GM12891 (cell line): ENCODE data around the gene IFT81.
"Not testable (repeated sequence)": the region's sequence is repeated elsewhere in the genome, so short reads cannot be mapped to it uniquely, and the experiment has no call there.

Experiments used
- DNase-seq: peaks from one replicate; pipeline ENCODE4 v3.0.0; 2011; ENCODE audit warnings: low spot score; ENCODE audit not compliant: insufficient read length
- FAIRE-seq: peaks from 2 replicates; lab custom pipeline; 2011; peaks lifted over from hg19 to GRCh38; lab: Jason Lieb, UNC
- PAX5 ChIP-seq: IDR thresholded peaks from 2 replicates; pipeline ENCODE4 v1.6.1; 2011; ENCODE audit warnings: low read length, moderate library complexity, mild to moderate bottlenecking; ENCODE audit not compliant: insufficient read depth, severe bottlenecking
- POLR2A ChIP-seq: IDR thresholded peaks from 2 replicates; pipeline ENCODE4 v1.6.1; 2011; ENCODE audit warnings: low read depth, low read length, control low read depth
- POLR2AphosphoS5 ChIP-seq: IDR thresholded peaks from 2 replicates; pipeline ENCODE4 v1.6.1; 2011; ENCODE audit warnings: low read depth, low read length, control low read depth
- POU2F2 ChIP-seq: IDR thresholded peaks from 2 replicates; pipeline ENCODE4 v1.6.1; 2011; ENCODE audit warnings: low read depth, mild to moderate bottlenecking, control low read depth, low read length, moderate library complexity
- SPI1 ChIP-seq: IDR thresholded peaks from 2 replicates; pipeline ENCODE4 v1.6.1; 2011; ENCODE audit warnings: low read depth, low read length, control low read depth
- TAF1 ChIP-seq: IDR thresholded peaks from 2 replicates; pipeline ENCODE4 v1.6.1; 2011; ENCODE audit warnings: low read depth, low read length, control low read depth

The IFT81 gene

DNA sequence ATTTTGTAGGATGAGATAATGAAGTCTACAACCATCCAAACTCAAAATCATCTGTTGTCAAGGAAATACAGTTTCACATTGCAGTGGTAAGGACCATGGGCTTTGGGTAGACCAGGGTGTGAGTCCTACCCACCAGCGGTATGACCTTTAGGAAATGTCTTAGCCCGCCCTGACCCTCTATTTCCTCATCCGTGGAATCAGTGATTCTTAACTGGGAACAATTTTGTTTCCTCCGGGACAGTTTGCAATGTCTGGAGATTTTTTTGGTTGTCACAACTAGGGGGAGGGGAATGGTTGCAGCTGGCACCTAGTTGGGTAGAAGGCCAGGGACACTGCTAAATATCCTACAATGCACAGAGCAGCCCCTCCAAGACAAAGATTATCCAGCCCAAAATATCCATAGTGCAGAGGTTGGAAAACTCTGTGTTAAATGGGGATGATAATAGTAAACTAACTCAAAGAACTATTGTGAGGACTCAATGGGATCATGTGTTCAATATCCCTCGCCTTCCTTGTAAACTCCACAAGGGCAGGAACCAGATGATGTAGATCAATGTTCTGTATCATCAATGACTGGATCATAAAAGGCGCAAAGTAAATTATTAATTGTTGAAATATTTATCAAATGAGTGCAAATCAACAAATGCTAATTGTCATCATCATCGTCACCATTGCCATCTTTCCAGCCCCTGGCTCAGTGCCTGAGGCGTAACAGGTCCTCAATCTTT, 15.7 kb upstream of the IFT81 start:
- no peak for FAIRE-seq
- TF ChIP-seq PAX5 (no peak), POLR2AphosphoS5 (no peak), POU2F2 (no peak), POLR2A (no peak), SPI1 (no peak), TAF1 (no peak)
- DNase-seq = no peak

DNA sequence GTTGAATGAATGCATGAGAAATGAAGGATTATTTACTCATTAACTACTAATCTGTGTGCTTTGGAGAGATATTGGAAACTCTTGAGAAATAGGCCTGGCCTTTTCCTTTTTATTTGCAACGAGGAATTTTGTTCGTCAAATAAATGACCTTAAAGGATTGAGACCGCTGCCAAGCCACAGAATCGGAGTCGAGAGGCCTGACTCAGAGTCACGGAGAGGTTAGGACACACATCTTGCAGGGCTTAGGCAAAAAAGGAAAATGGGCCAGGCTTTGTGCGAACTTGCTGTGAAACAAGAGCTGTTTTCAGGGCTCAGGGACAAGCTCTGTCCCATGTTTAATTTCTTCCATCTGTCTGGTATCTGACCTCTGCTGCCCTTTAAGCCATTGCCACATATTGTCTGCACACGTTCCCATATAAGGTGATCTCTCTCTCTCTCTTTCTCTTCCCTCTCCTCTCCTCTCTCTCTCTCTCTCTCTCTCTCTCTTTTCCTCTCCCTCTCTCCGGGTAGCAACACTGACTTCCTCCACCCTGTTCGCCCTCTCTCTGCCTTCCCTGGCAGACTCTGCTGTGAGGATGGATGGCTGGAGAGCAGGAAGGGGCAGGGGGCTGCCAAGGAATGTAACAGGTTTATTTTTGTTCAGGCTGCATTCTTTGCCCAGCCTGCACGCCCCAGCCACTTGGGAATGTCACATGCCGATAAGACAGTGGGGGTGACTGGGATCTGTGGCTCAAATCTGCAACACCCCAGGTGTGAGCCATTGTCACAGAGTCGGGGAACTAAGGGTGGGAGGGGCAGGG, 14.9 kb upstream of the IFT81 start:
- no peak for FAIRE-seq
- DNase-seq = no peak
- TF ChIP-seq TAF1 (no peak), PAX5 (no peak), POLR2A (no peak), POU2F2 (no peak), POLR2AphosphoS5 (no peak), SPI1 (no peak)

DNA sequence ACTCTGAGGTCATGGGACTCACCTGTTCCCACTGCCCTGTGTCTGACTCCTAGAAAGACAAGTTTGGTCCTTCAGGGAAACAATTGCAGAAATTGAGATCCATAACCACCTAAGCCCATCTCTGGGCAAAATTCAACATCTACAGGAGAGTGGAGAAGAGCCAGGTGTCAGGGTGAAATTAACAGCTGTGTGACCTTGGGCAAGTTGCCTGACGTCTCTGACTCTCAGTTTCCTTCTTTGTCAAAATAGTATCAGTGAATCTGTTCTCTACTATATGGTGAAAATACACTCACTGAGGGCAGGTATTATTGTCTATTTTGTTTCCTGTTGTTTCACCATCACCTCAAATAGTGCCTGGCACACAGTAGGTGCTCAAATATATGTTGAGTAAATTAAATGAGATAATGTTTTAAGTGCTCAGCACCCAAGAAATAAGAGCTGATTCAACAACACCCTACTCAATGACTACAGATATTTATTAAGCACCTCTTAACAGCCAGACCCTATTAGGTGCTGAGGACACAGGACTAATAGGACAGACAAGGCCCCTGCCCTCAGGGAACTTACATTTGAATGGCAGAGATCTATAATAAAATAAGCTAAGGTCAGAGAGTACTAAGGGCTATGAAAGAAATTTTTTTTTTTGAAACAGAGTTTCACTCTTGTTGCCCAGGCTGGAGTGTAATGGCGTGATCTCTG, 14.2 kb upstream of the IFT81 start:
- TF ChIP-seq POLR2A = no peak
- TF ChIP-seq POLR2AphosphoS5 = no peak
- TF ChIP-seq PAX5 = no peak
- no peak for TF ChIP-seq TAF1
- TF ChIP-seq SPI1 = no peak
- TF ChIP-seq POU2F2 = no peak
- DNase-seq = no peak
- no peak for FAIRE-seq

DNA sequence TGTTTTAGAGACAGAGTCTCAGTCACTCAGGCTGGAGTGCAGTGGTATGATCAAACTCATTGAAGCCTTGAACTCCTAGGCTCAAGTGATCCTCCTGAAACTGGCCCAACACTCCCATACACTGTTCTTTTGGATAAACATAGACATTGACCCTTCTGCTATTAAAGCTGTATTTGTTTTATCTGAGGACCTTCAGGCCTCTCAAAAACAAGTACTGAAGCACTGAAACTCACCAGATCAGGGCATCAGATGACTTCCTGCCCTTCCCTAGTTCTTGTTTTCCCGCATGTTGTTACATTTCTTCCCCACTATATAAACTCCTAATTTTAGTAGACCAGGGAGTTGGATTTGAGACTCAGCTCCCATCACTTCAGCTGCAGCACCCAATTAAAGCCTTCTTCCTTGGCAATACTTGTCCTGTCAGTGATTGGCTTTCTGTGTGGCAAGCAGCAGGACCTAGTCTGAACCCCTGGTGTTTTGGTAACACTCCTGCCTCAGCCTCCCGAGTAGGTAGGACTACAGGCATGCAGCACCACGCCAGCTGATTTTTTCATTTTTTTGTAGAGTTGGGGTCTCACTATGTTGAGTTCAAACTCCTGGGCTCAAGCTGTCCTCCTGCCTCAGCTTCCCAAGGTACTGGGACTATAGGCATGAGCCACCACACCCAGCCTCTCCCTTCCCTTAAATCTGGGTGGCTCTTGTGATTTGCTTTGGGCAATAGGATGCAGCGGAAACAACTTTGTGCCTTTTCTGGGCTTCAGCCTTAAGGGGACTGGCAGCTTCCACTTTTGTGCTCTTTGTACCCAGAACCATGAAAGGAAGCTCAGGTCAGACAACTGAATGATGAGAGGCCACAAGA, 12.5 kb upstream of the IFT81 start:
- FAIRE-seq (no peak), DNase-seq (no peak)
- no peak for TF ChIP-seq SPI1
- no peak for TF ChIP-seq POLR2A
- TF ChIP-seq POLR2AphosphoS5 = no peak
- TF ChIP-seq TAF1 = no peak
- TF ChIP-seq PAX5 = no peak
- no peak for TF ChIP-seq POU2F2

DNA sequence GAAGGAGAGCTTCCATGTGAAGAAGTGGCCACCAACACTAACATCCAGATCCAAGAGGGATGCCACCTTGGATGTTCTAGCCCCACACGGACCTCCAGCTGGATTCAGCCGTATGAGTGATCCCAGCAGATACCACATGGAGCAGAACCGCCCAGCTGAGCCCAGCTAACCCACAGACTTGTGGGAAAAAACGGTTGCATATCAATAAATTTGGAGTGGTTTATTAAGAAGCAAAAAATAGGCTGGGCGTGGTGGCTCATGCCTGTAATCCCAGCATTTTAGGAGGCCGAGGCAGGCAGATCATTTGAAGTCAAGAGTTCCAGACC, 11.9 kb upstream of the IFT81 start:
- no peak for TF ChIP-seq TAF1
- TF ChIP-seq SPI1 = no peak
- no peak for TF ChIP-seq PAX5
- TF ChIP-seq POLR2A = no peak
- TF ChIP-seq POLR2AphosphoS5 = no peak
- DNase-seq = no peak
- FAIRE-seq = no peak

DNA sequence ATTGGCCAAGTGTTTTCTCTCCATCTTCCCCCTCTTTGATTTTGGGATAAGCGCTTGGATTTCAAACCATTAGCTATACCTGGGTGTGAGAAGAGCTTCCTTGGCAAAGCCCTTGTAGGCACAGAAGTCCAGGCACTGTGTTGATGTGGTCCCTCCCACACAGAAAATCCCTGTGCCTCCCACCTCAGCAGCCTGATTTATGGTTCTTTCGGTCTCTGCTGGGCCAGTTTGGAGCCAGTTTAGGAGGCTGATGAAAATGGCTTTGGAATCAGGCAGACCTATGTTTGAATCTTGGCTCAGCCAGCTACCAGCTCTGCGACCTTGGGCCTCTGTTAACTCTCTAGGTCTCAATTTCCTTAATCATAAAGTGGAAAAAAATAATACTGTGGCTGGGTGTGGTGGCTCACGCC, 9.6 kb upstream of the IFT81 start:
- no peak for FAIRE-seq
- TF ChIP-seq POU2F2 (no peak), SPI1 (no peak), POLR2AphosphoS5 (no peak), PAX5 (no peak), POLR2A (no peak)

DNA sequence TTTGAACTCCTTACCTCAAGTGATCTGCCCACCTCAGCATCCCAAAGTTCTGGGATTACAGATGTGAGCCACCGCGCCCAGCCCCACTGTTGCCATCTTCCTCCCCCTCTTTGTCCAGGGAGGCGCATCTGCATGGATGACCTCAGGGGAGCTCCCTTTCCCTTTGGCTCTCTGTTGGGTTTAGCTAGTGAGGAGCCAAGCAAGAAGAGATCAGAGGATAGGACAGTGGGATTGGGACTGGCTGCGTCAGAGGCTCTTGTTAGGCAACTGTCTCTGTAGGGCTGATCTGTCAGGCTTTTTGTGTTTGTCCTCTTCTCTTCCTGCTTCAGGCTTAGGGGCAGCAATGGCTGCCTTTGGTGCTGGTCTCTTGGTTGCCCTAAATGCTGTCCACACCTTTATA, 8.5 kb upstream of the IFT81 start:
- TF ChIP-seq POLR2A (no peak), POLR2AphosphoS5 (no peak), POU2F2 (no peak), PAX5 (no peak), SPI1 (no peak), TAF1 (no peak)
- FAIRE-seq = no peak
- no peak for DNase-seq

More for the DNA sequence above, 9.6 kb upstream of the IFT81 start:
- DNase-seq = no peak

DNA sequence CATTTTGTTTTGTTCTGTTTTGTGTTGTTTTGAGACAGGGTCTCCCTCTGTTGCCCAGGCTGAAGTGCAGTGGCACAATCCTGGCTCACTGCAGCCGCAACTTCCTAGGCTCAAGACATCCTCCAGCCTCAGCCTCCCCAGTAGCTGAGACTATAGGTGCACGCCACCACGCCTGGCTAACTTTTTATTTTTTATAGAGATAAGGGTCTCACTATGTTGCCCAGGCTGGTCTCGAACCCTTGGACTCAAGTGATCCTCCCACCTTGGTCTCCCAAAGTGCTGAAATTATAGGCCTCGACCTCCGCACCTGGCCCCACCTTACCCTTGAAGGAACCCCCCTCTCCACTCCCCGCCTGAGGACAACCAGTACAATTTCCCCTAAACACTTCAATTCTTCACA, 7.5 kb upstream of the IFT81 start:
- TF ChIP-seq POU2F2 (no peak), POLR2A (no peak), PAX5 (no peak), POLR2AphosphoS5 (no peak), TAF1 (no peak), SPI1 (no peak)
- DNase-seq (no peak), FAIRE-seq (no peak)

DNA sequence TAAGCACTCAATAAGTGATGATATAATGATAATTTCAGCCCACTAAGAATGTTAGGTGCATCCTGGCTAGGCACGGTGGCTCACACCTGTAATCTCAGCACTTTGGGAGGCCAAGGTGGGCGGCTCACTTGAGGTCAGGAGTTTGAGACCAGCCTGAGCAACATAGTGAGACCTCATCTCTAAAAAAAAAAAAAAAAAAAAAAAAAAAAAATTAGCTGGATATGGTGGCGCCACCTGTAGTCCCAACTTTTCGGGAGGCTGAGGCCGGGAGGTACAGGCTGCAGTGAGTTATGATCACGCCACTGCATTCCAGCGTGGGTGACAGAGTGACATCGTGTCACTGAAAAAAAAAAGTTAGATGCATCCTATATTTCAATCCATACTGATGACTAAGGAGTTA, 6.9 kb upstream of the IFT81 start:
- FAIRE-seq, DNase-seq: not testable (repeated sequence)
